ENCODE data around the gene SLC27A5.

SLC27A5 gene

DNA sequence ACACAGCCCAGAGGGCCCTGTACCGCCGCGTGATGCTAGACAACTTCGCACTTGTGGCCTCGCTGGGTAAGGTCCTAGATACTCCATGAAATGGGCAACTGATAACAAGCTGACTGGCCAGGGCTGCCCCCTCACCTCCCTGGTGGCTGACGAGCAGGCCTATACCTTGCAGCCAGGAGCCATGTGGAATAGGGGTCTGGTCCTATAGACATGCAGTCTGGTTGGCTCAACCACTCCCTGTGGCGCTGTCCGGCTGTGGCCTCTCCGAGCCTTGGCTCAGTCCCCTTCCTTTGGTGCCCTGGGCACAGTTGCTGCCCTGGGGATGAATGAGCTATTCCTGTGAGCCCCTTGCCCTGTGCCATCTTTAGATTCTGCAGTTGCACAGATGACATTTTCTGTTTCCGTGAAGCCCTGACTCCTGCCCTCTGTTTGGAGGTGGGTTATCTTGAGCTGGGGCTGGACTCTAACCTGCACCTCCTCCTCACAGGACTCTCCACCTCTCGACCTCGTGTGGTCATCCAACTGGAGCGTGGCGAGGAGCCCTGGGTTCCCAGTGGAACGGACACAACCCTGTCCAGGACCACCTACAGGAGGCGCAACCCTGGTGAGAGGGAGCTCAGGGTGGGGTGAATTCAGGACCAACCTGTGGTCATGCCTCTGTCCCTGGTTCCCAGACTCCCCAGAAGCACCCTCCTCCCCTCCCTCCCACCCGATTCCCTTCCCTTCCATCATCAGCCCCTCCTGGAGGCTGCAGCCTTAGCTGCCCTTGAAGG lies 42.4 kb downstream of the SLC27A5 start:
- FAIRE-seq (no peak), DNase-seq (ENCODE audit: insufficient read length, low spot score) (no peak)
- TF ChIP-seq, protein P1, sequence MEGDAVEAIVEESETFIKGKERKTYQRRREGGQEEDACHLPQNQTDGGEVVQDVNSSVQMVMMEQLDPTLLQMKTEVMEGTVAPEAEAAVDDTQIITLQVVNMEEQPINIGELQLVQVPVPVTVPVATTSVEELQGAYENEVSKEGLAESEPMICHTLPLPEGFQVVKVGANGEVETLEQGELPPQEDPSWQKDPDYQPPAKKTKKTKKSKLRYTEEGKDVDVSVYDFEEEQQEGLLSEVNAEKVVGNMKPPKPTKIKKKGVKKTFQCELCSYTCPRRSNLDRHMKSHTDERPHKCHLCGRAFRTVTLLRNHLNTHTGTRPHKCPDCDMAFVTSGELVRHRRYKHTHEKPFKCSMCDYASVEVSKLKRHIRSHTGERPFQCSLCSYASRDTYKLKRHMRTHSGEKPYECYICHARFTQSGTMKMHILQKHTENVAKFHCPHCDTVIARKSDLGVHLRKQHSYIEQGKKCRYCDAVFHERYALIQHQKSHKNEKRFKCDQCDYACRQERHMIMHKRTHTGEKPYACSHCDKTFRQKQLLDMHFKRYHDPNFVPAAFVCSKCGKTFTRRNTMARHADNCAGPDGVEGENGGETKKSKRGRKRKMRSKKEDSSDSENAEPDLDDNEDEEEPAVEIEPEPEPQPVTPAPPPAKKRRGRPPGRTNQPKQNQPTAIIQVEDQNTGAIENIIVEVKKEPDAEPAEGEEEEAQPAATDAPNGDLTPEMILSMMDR (IDR thresholded peaks at IDR 0.05; ENCODE audit: insufficient read depth, missing control alignments) = no peak

DNA sequence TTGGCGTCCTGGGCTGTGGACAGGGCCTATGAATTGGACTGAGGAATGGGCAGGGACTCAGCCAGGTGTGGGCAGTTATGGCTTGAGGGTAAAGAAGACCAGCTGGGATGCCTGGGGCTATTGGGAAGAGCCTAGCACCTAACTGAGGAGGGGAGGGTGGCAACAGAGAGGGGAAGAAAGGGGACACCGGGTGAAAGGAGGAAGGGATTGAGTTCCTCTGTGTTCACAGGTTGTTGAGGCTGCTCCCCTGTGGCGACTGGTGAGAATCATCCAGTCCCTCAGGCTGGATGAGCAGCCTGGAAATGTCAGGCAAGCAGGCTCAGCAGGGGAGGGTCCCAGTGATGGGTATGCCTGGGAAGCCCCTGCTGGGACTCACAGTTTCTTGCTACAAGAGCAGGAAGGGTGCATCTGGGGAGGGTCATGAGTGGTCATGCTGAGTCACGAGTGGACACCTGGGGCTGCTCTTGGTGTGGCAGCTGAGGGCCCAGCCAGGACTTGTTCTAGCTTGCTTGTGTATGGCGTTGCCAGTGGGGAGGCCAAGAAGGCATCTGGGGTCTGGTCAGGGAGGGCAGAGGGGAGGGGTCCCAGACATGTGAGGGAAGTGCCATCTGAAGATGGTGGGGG lies 43.5 kb downstream of the SLC27A5 start:
- no peak for DNase-seq (ENCODE audit: insufficient read length, low spot score)
- FAIRE-seq = no peak
- TF ChIP-seq, protein P1 (IDR thresholded peaks at IDR 0.05; ENCODE audit: insufficient read depth, missing control alignments) = no peak

DNA sequence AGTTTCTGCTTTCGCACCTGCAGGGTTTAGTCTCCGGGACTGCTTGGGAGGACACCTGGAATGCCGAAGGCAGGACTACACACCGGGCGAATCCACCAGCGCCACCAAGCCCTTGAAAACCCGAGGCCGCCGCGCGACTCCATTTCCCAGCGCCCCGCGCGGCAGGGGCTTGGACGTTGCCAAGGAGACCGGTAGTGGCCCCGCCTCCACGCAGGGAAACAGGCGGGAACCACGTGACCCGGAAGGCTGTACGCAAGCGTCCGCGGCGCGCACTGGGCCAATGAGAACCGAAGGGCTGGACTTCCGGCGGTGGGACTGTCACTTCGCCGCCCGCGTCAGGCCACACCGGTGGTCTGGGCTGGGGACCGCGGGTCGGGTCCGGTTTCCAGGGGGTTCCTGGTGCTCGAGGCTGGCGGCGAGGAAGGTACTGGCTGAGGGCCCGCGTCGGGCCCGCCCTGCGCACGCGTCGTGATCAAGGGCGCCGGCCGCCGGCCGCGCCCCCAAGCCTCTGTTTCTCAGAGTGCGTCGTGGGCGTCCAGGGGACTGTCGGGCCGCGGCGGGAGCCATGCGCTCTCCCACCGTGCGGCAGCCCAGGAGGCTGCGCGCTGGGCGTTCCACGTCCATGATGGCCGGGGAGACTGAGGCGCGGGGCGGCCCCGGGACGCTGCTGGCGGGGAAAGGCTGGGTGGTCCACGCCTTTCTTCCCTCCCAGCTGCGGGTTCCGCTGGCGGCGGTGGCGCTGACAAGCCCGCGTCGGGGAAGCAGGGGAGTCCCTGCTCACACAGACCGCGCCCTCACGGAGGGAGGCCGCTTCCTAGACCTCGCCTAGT lies 44.8 kb downstream of the SLC27A5 start, which contains the start of gene ZNF324:
TSS of gene ZNF324 (plus strand) at position 321 of the 830 bp plus-strand sequence. CDS start 2,106 bp downstream, outside the sequence.
- DNase-seq (ENCODE audit: insufficient read length, low spot score) (peak; percentile 84), FAIRE-seq (no peak)
- TF ChIP-seq, protein P1 (IDR thresholded peaks at IDR 0.05; ENCODE audit: insufficient read depth, missing control alignments) = no peak

DNA sequence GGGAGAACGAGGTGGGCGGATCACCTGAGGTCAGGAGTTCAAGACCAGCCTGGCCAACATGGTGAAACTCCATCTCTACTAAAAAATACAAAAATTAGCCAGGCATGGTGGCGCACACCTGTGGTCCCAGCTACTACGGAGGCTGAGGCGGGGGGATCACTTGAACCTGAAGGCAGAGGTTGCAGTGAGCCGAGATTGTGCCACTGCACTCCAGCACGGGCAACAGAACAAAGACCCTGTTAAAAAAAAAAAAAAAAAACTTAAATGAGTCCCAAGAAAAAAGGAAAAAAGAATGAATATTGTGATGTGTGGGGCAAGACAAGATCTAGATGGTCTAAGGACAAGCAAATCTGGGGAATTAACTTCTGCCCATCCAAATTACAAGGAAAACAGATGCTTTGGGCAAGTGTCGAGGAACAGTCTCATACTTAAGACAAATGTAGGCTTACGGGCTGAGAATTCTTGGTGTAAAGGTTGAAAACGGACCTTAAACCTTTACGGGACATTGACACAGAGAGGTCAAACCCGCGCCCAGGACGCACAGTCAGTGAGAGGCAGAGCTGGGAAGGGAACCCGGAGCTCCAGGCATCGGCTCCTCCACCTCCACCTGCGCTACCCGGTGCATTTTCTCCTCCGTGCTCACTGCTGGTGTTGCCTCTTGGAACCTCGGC lies 45.6 kb downstream of the SLC27A5 start:
- FAIRE-seq = no peak
- TF ChIP-seq, protein P1 (IDR thresholded peaks at IDR 0.05; ENCODE audit: insufficient read depth, missing control alignments) = no peak
- no peak for DNase-seq (ENCODE audit: insufficient read length, low spot score)

DNA sequence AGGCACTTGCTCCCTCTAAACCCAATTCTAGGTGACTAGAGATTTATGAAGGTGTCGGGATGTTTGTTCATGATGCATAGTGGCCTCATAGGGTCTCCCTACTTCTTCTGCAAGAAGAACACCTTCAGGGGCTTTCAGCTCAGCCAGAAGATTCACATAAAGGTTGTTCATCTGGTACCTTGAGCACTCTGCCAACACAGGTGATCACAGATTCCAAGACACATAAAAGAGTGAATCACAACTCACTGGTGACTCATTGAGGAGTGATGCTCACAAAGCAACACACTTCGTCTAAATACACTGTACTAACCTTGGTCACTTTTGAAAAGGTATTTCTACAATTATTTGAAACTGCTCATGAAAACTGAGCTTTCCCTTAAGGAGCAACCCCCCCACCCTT lies 51.8 kb downstream of the SLC27A5 start:
- TF ChIP-seq, protein P1 (IDR thresholded peaks at IDR 0.05; ENCODE audit: insufficient read depth, missing control alignments) = no peak
- FAIRE-seq = no peak
- no peak for DNase-seq (ENCODE audit: insufficient read length, low spot score)

DNA sequence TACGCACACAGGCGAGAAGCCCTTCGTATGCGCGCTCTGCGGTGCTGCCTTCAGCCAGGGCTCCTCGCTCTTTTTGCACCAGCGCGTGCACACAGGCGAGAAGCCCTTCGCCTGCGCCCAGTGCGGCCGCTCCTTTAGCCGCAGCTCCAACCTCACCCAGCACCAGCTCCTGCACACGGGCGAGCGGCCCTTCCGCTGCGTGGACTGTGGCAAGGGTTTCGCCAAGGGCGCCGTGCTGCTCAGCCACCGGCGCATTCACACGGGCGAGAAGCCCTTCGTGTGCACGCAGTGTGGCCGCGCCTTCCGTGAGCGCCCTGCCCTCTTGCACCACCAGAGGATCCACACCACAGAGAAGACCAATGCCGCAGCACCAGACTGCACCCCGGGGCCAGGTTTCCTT lies 55.7 kb downstream of the SLC27A5 start:
- TF ChIP-seq, protein P1 (IDR thresholded peaks at IDR 0.05; ENCODE audit: insufficient read depth, missing control alignments) = no peak
- DNase-seq (ENCODE audit: insufficient read length, low spot score) (no peak), FAIRE-seq (no peak)
